Chondrocyte (in vitro differentiated cells): ENCODE measurements around the gene INAFM1. TPM values are rescaled to one million over a fixed set of nuclear protein-coding genes. Genes with fewer than 3 reads are reported as not detected.

Source experiments
- DNase-seq: peaks from one replicate; pipeline ENCODE4 v3.0.0; 2021; ENCODE audit warnings: mixed read lengths, low spot score
- H3K27ac Mint-ChIP-seq: one replicate; pipeline ENCODE4 v1.8.0; 2021; ENCODE audit warnings: mild to moderate bottlenecking, moderate library complexity, mixed read lengths; ENCODE audit not compliant: unreplicated experiment
- H3K27me3 Mint-ChIP-seq: 2 replicates; pipeline ENCODE4 v1.8.0; 2021; ENCODE audit warnings: low read depth, mixed read lengths
- H3K36me3 Mint-ChIP-seq: 2 replicates; pipeline ENCODE4 v1.8.0; 2021; ENCODE audit warnings: low read depth, mixed read lengths
- H3K4me1 Mint-ChIP-seq: 2 replicates; pipeline ENCODE4 v1.8.0; 2021; ENCODE audit warnings: low read depth, mild to moderate bottlenecking, mixed read lengths
- H3K4me3 Mint-ChIP-seq: one replicate; pipeline ENCODE4 v1.8.0; 2021; ENCODE audit warnings: mild to moderate bottlenecking, moderate library complexity, mixed read lengths; ENCODE audit not compliant: unreplicated experiment
- H3K9me3 Mint-ChIP-seq: 2 replicates; pipeline ENCODE4 v1.8.0; 2021; ENCODE audit warnings: low read depth, mixed read lengths
- CTCF ChIP-seq: fragments of 200-600 bp; sonication (generic); IDR thresholded peaks from 2 replicates; pipeline ENCODE4 v1.5.0; 2021; ENCODE audit warnings: antibody characterized with exemption, mild to moderate bottlenecking, moderate library complexity
- long read RNA-seq: library from polyadenylated mRNA; stranded (forward); transcript quantifications from one replicate; pipeline ENCODE4 v2.0.0, GENCODE V29; 2021
- total RNA-seq: library from RNA; stranded (reverse); gene quantifications from 3 replicates; pipeline ENCODE4 v1.2.1, GENCODE V29; 2021

Gene INAFM1
- total RNA-seq = 25.6 to 31.1 TPM (median 28.8 TPM) in 3 replicates
- long read RNA-seq, transcript INAFM1-201 (1 exons, 1,255 nt) = major isoform, 15 of 16 reads
- long read RNA-seq, partial matches to known transcripts = 0 of 16 reads
- long read RNA-seq, other reads (novel, unspliced or antisense) = 1 of 16 reads

- Mint-ChIP-seq H3K27ac (peak within 1 kb of the TSS; percentile 97), H3K9me3 (no peaks in the 10 kb centered on the region), H3K4me1 (peaks cover 49% of the 10 kb centered on the region), H3K27me3 (no peaks in the 10 kb centered on the region), H3K4me3 (peak within 1 kb of the TSS; percentile 86), H3K36me3 (peaks cover 16% of the 10 kb centered on the region)
- TF ChIP-seq CTCF = no peak
- no peak for DNase-seq
These were observed at the start of gene INAFM1 for GRCh38 chr19:47274071-47274890. TSS of gene INAFM1 (plus strand) at chr19:47274885. CDS start at chr19:47274920, 35 bp downstream.

- Mint-ChIP-seq H3K27ac (peak overlapping the region; percentile 96), H3K27me3 (no peaks in the 10 kb centered on the region), H3K36me3 (peaks cover 10% of the 10 kb centered on the region), H3K4me3 (peak overlapping the region; percentile 80), H3K4me1 (peaks cover 20% of the 10 kb centered on the region), H3K9me3 (no peaks in the 10 kb centered on the region)
- TF ChIP-seq CTCF = peak; percentile 72
- DNase-seq = no peak
These were observed 48.8 kb upstream of the INAFM1 start for GRCh38 chr19:47225746-47226425.

- Mint-ChIP-seq H3K27ac (peak overlapping the region; percentile 96), H3K4me1 (peaks cover 24% of the 10 kb centered on the region), H3K9me3 (no peaks in the 10 kb centered on the region), H3K4me3 (peak overlapping the region; percentile 80), H3K36me3 (peaks cover 7% of the 10 kb centered on the region), H3K27me3 (no peaks in the 10 kb centered on the region)
- no peak for DNase-seq
- peak; percentile 19 for TF ChIP-seq CTCF
These were observed 48.0 kb upstream of the INAFM1 start for GRCh38 chr19:47226426-47227351.

- peak overlapping the region; percentile 96 for H3K27ac Mint-ChIP-seq
- H3K36me3 Mint-ChIP-seq = peaks cover 5% of the 10 kb centered on the region
- TF ChIP-seq CTCF = no peak
- H3K27me3 Mint-ChIP-seq = no peaks in the 10 kb centered on the region
- H3K9me3 Mint-ChIP-seq = no peaks in the 10 kb centered on the region
- no peak for DNase-seq
- peaks cover 32% of the 10 kb centered on the region for H3K4me1 Mint-ChIP-seq
- H3K4me3 Mint-ChIP-seq = peak overlapping the region; percentile 80
These were observed 47.1 kb upstream of the INAFM1 start for GRCh38 chr19:47227352-47228167.
